Suppressor macrophage treated with lipopolysaccharide for 4 hours (primary cell): Measurements from ENCODE around the gene IL5.
"Not testable (repeated sequence)": the region's sequence is repeated elsewhere in the genome, so short reads cannot be mapped to it uniquely, and the experiment has no call there.

Source experiments
- DNase-seq: peaks from one replicate; pipeline ENCODE4 v3.0.0-alpha.2; 2020

Gene IL5

GRCh38 chr5:132543472-132544201 is at the start of gene IL5:
Gene IL5 (minus strand): TSS chr5:132543522. CDS start chr5:132543478, 44 bp downstream.
- DNase-seq = no peak

GRCh38 chr5:132592521-132592920 is 49.2 kb upstream of the IL5 start:
- no peak for DNase-seq

- DNase-seq = no peak
Measured at GRCh38 chr5:132591145-132591544, 47.8 kb upstream of the IL5 start.

- DNase-seq = no peak
Measured at GRCh38 chr5:132589467-132589866, 46.1 kb upstream of the IL5 start.

GRCh38 chr5:132586063-132586462 is 42.7 kb upstream of the IL5 start:
- no peak for DNase-seq

GRCh38 chr5:132584560-132584959 is 41.2 kb upstream of the IL5 start:
- not testable (repeated sequence) for DNase-seq

- no peak for DNase-seq
Measured at GRCh38 chr5:132576123-132576522, 32.8 kb upstream of the IL5 start.

GRCh38 chr5:132566657-132567056 is 23.3 kb upstream of the IL5 start:
- no peak for DNase-seq

- DNase-seq = not testable (repeated sequence)
Measured at GRCh38 chr5:132564555-132564954, 21.2 kb upstream of the IL5 start.

GRCh38 chr5:132561601-132562000 is 18.3 kb upstream of the IL5 start:
- DNase-seq = no peak

GRCh38 chr5:132559383-132560060 is 16.2 kb upstream of the IL5 start:
- no peak for DNase-seq

- DNase-seq = peak; percentile 33
Measured at GRCh38 chr5:132557478-132558172, 14.3 kb upstream of the IL5 start.

- DNase-seq = peak; percentile 93
Measured at GRCh38 chr5:132556763-132557477, 13.6 kb upstream of the IL5 start, which contains the start of gene RAD50. Gene RAD50 (plus strand): TSS chr5:132556977. CDS start chr5:132557325, 348 bp downstream.

GRCh38 chr5:132556153-132556762 is 12.9 kb upstream of the IL5 start:
- no peak for DNase-seq

GRCh38 chr5:132549576-132549975 is 6.3 kb upstream of the IL5 start:
- no peak for DNase-seq

GRCh38 chr5:132548834-132549233 is 5.5 kb upstream of the IL5 start:
- not testable (repeated sequence) for DNase-seq

GRCh38 chr5:132547269-132547668 is 3.9 kb upstream of the IL5 start:
- DNase-seq = no peak

GRCh38 chr5:132546108-132546507 is 2.8 kb upstream of the IL5 start:
- DNase-seq = no peak

- no peak for DNase-seq
Measured at GRCh38 chr5:132540764-132541163, 2.6 kb downstream of the IL5 start.

- no peak for DNase-seq
Measured at GRCh38 chr5:132540149-132540548, 3.2 kb downstream of the IL5 start.

GRCh38 chr5:132539716-132540115 is 3.6 kb downstream of the IL5 start:
- DNase-seq = no peak

- no peak for DNase-seq
Measured at GRCh38 chr5:132530946-132531345, 12.4 kb downstream of the IL5 start.
